ENCODE results near the gene CEP72.

CEP72 gene

GRCh38 chr5:635306-636055 is 23.3 kb downstream of the CEP72 start:
- TF ChIP-seq CTCF (IDR thresholded peaks at IDR 0.05), result no peak

- TF ChIP-seq CTCF (IDR thresholded peaks at IDR 0.05), result no peak
Measured at GRCh38 chr5:636951-637350, 24.8 kb downstream of the CEP72 start.

- TF ChIP-seq CTCF (IDR thresholded peaks at IDR 0.05), result no peak
Measured at GRCh38 chr5:637581-638450, 25.7 kb downstream of the CEP72 start.

DNA sequence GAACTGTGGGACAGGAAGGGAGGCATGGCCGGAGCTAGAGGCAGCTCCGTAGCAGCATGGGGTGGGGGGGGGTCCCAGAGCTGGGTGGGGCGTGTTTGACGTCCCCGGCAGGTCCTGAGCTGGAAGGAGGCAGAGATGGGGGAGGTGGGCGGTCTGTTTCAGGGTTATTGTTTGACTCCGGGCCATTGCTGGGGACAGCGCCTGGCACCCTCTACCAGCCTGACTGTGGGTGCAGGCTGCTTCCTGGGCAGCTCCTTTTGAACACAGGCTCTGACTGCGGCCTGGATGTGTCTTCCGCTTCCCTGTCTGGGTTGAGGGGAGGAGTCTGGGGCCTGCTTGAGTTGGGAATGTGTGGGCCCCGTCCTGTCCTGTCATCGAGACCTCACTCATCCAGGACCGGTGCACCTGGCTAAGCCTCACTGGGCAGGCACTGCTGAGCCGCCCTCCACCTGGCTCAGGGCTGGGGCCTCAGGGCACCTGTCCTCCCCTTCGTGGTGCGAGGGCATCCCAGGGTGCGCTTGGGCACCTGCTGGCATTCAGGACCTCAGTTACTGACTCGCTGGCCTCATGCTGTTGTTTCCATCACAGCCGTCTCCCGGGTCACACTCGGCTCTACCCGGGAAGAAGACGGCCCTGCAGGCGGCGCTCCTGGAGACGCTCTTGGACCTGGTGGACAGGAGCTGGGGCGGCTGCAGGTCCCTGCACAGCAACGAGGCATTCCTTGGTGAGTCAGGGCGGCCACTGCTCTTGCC is 26.5 kb downstream of the CEP72 start:
- no peak for TF ChIP-seq CTCF (IDR thresholded peaks at IDR 0.05)

DNA sequence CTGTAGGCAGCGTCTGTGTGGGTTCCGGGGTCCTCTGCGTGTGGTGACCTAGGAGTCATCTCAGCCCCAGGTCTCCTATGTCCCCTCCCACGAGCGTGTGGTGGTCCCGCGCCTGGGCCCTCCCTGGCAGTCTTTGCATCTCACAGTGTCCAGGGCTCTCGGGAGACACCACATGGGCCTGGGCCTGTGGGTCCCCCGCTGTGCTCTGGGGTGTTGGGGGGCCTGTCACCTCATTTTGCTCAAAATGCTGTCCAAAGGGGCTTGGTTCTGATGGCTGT is 27.1 kb downstream of the CEP72 start:
- no peak for TF ChIP-seq CTCF (IDR thresholded peaks at IDR 0.05)

- TF ChIP-seq CTCF (IDR thresholded peaks at IDR 0.05), result no peak
Measured at GRCh38 chr5:639584-640213, 27.6 kb downstream of the CEP72 start.
